CD4-positive, alpha-beta T cell treated with Interleukin-4 for 1 hour (primary cell): ENCODE measurements around the gene TRPM8.
"Not testable (repeated sequence)": the region's sequence is repeated elsewhere in the genome, so short reads cannot be mapped to it uniquely, and the experiment has no call there.

Experiments
- DNase-seq, 2 donors: peaks; one replicate each; pipeline ENCODE4 v3.0.0-alpha.2; 2020 to 2022

Gene TRPM8

GRCh38 chr2:233938676-233939370, 21.6 kb downstream of the TRPM8 start:
- DNase-seq = no peak

DNA sequence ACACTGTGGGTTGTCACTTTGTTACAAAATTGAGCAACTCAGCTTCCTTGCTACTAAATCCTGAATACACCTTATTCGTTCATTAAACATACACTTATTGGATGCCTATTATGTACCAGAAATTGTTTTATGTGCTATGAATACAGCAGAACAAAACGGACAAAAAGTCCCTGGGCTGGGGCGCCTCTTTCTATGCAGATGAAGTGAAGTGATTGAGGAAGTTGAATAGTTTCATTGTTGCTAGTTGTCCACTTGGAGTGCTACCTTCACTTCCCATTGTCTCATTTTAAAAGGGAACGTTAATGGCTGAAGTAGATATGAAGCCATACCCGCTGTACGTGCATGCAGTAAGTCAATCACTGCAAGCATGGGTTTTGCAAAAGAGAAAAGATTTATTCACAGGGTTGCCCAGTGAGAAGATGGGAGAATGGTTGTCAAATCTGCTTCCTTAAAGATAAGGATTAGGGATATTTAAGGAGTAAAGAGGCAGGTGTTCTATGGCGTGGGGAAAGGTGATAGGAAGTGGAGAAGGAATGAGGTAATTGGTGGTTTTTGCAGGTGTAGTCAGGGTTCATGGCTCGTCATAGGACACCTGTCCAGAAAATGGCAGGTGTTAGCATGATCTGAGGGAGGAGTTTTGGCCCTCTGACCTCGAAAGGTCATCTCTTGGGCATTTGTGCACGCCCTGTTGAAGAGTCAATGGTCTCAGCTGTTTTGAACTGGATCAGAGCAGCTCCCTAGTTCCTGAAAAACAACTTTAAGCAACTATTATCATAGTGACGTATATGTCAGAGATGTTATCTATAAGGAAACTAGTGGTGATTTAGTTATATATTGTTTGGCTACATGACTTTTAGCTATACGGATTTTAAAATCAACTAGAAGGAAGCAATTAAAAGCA, 23.5 kb downstream of the TRPM8 start:
- no peak for DNase-seq

DNA sequence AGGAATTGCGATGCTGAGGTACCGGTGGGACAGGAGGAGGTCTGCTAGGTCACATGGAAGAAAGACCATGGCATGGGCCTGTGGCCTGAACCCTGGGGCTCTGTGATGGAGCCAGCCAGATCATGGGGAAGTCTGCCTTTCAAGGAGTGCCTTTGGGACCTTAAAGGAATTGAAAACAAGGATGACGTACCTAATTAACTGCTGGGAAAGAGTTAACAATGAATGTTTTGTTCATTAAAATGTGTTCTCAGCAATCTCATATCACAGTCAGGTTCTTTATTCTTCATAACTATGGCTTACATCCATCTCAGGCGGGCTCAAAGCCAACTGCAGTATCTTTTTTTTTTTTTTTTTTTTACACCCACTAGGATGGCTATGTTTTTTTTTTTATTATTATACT, 25.6 kb downstream of the TRPM8 start:
- DNase-seq = no peak

- no peak for DNase-seq
These were observed 27.1 kb downstream of the TRPM8 start for GRCh38 chr2:233944269-233944668.

- no peak for DNase-seq
These were observed 27.5 kb downstream of the TRPM8 start for GRCh38 chr2:233944722-233945121.

DNA sequence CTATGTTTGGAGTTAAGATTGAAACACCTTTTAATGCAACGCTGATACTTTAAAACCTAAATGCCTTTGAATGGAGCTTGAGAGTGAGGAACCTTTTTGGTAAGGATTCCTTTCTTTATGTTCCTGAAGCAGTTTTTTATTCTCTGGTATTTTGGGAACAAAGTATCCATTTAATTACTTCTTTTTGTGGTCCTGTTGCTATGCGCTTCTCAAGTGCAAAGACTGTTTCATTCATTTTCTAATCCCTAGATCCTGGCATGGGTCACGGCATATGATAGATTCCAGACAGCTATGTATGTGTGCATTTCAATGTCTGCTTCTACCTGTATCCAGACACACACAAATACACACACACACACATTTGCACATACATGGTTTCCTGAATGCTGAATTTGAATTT, 28.0 kb downstream of the TRPM8 start:
- no peak for DNase-seq

DNA sequence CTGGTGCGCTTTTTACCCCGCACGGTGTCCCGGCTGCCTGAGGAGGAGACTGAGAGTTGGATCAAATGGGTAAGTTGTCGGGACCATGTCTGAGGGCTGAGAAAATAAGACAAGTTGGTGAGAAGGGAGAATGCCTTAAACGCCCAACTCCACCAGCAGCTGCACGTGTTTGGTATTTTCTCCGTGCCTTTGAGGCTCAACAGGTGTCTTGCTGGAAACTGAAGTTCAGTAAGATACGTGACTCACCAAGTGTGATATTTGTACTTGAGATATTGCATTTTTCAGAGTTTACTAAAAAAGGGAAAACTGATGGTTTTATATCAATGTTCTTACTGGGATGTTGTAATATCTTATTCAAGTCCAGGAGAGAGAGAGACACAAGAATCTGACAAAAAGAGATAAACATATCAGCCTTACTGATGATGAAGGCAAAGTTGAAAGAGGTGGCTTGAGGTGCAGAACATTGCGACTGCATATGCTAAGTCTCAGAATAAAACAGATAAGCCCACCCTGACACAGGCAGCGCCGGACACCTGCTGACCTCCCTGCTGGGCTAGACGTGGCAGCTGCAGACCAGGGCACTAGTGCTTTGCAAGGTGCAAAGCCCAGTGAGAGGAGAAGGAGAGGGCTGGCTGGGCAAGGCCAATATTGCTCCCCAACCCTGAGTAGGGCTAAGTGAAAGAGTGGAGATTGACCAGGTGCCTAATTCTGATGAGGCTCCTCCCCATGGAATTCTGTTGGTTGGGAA, 33.1 kb downstream of the TRPM8 start:
- no peak for DNase-seq

DNA sequence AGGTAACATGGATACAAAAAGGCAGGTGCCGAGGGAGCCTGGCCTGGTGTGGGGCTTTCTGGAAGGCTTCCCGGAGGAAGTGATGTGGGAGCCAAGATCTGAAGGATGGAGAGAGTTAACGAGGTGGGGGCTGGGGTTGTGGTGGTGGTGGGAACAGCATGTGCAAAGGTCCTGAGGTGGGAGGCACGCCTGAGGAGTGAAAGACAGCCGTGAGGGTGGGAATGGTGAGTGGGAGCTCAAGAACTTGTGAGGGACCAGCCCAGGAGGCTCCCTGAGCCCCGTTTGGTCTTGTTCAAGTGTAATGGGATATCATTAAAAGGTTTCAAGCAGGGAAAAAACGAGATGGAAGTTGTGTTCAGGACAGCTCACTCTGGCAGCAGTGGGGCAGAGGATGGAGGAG, 35.2 kb downstream of the TRPM8 start:
- DNase-seq = no peak

GRCh38 chr2:233953087-233953801, 36.1 kb downstream of the TRPM8 start:
- DNase-seq = no peak

- DNase-seq = no peak
These were observed 43.0 kb downstream of the TRPM8 start for GRCh38 chr2:233960203-233960602.

DNA sequence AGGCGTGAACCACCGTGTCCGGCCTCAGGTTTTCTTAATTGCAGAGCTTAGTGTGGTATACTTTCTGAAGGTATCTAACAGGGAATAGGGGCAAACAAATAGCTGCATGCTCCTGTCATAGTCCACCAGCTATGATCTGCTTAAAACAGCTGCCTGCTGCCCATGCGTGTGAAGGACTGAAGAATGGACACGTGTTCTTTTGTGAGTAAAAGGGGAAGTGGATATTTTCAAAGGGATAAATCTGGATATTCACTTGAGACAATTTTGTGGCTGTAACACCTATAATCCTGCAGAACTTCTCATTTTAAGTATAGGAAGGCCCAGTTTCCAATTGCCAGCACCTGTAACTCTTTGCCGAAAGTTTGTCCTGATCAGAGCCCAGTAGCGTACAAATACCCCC, 44.7 kb downstream of the TRPM8 start:
- no peak for DNase-seq

DNA sequence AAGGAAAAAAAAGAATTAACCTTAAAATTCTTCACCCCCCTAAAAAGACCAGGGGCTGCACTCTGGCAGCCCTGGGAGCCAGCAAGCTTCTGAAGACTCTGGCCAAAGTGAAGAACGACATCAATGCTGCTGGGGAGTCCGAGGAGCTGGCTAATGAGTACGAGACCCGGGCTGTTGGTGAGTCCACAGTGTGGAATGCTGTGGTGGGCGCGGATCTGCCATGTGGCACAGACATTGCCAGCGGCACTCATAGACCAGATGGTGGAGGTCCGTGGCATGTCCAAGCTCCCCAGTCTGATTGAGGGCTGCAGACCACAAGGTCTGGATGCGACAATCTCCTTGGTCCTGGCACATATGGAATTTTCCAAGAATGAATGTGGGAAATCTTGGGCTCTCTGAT, 47.4 kb downstream of the TRPM8 start:
- no peak for DNase-seq

DNA sequence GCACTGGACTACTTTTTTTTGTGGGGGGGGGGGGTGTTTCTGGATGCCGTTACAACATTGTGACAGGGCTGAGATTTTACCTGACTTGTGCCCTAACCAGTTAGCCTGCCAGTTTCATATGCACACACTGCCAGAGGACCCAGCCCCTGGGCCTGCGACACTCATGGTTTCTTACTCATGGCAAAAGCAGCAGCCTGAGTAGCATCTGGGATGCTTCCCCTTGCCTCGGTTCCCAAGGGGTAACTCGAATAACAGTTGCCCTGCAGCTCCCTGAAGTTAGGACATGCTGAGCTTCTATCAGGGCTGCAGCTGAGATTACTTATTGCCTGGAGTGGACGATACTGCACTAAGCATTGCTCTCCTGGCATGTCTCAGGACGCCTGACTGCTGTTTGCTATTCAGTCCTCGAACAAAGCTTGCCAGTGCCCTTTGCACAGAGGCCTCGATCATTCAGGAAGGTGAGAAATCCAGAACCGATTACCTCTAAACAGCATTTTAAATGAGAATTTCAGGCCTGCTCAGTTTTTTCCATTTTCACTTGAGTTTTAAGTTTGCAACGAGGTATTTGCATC, 47.9 kb downstream of the TRPM8 start:
- no peak for DNase-seq

DNA sequence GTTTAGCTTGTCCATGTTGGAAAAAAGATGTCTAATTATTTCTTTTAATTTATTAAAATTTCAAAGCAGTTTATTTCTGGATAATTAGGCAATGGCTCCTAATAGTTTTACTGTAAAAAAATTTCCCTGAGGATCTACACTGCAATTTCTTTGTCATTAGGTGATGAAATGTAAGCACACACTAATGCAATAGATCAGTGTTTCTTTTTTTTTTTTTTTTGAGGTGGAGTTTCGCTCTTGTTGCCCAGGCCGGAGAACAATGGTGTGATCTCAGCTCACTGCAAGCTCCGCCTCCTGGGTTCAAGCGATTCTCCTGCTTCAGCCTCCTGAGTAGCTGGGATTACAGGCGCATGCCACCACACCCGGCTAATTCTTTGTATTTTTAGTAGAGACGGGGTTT, 48.5 kb downstream of the TRPM8 start:
- not testable (repeated sequence) for DNase-seq

DNA sequence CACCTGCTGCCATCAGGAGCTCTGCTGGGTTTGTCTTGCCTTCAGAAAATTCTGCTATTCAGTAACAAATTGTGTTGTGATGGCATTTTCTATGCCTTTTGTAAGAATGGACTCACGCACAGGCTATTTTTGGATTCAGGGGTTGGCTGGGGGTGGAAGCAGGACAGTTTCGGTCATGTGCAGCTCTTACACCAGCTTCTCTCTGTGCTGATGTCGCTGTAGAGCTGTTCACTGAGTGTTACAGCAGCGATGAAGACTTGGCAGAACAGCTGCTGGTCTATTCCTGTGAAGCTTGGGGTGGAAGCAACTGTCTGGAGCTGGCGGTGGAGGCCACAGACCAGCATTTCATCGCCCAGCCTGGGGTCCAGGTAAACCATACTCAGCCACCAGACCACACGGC, 49.2 kb downstream of the TRPM8 start:
- DNase-seq = no peak

DNA sequence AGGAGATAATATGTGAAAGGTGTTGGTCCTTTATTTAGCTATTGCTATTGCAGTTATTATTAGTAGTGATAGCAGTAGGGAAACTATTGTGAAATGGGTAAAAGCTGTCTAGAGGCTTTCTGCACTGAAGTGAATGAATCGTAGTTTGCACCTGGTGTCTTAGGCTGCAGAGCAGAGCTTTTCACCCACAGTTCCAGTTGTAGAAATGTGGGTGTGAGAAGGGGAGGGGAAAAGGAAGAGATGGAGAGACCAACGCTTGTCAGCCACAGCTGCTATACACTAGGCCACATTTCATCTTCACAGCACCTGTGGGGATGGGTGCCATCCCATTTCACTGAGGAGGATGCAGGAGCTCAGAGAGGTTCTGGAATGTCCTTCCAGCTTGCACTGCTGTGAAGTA, 50.0 kb downstream of the TRPM8 start:
- DNase-seq = no peak

DNA sequence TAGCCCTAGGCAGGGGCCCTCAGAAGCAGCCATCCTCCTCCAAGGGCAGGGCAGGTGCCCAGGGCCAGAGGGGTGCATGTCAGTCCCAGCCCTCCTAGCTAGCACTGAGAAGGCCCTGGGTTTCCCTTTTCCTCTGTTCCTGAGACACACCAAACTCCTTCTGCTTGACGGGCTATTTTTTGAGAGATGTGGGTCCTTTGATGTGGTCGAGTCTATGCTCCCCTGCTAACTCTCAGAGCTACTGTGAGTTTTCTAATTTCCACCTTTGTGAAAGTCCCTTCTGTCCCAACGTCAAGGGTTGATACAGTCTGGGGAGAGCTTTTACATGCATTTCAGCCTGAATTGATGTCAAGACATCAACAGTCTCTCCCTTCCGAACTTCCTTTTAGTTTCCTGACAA, 51.4 kb downstream of the TRPM8 start:
- no peak for DNase-seq

- not testable (repeated sequence) for DNase-seq
These were observed 55.3 kb downstream of the TRPM8 start for GRCh38 chr2:233972460-233972859.

DNA sequence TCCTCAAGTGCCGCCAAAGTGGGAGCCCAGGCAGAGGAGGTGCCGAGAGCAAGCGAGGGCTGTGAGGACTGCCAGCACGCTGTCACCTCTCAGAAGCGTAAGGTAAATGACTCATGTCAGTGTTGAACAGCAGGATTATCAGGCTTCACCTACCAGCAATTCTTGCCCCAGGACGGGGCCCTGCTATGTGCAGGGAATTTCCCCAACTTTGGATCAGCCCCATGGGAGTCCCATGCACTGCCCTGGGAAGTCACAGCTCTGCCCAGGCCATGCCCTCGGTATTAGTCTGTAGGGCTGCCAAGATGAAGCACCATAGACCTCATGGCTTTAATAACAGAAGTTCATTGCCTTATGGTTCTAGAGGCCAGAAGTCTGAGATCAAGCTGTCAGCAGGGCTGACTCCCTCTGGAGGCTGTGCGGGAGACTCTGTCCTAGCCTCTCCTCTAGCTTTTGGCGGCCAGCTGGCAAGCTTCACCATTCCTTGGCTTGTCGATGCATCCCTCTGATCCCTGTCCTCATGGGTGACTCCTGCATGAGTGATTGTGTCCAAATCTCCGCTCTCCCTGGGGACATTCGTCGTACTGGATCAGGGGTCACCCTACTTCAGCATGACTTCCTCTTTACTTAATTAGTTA, 55.9 kb downstream of the TRPM8 start:
- no peak for DNase-seq

DNA sequence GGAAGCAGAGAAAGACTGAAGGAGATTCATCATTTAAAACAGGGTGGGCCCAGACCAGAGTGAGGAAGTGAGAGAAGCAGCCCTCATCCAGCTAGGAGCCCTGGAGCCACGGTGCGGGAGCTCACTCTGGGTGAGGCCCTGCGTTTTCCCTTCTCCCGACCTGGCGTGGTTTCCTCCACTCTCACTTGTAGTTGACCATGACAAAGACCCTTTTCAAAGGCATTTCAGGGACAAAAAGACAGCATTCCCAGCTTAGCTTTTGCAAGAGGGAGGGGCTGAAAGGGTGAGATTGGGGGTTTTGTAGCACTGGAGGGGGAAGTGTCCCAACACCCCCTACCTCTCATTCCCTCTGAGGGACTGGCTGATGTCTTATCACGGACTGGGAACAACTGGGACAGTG, 56.6 kb downstream of the TRPM8 start:
- no peak for DNase-seq

DNA sequence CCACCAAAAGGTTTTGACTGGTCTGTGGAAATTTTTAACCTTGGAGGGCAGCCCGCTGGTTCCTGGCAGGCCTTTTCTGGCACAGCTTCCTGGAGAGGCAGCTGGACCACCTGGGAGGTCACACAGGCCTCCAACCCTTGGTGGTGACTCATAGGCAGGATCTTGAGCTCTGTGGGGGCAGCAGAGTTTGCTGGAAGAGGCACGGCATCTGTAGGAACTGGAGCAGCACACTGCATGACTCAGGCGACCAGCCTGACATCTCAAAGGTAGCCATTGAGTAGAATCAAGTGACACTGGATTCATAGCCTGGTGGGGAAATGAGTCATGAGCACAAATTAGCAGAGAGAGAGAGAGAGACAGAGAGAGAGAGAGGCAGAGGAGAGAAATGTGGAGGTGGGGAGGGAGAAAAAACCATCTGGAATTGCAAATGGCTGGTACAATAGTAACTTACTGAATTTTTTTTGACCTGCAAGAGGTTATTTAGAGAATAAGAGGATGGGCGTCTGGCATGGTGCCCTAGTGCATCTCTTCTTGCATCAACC, 57.4 kb downstream of the TRPM8 start:
- DNase-seq = no peak

DNA sequence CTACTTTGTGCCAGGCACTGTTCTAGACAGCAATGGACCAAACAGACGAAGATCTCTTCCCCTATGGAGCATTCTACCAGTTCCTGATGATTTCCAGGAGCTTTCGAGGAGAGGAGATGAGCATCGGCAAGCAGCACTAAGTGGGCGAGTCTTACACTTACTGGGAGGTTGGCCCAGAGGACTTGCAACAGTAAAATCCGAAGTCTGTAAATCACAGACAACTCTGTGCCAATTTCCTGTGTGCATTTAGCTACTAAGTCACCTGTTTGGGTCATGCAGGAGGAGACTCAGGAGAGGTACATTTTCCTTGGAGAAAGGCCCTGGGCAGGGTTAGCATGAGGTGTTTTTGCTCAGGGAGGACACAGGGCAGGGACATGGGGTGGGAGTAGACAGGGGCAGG, 58.9 kb downstream of the TRPM8 start:
- no peak for DNase-seq
